Stomach (tissue), 4 donors: Measurements from ENCODE around the gene MYPOP.

Source experiments
- POLR2A ChIP-seq, 4 donors: fragments of 450-650 bp; IDR thresholded peaks; one replicate each; pipeline ENCODE4 v1.6.1; 2016; ENCODE audit warnings: antibody characterized with exemption in 4 of 4, control low read depth in 2 of 4, mild to moderate bottlenecking in 1 of 4, moderate library complexity in 1 of 4
- TF ChIP-seq, protein P1 (sequence below), 7 experiments: fragments of 450-650 bp in 4 of 7; fragments of 200-600 bp in 3 of 7; sonication (generic) in 3 of 7; IDR thresholded peaks; one replicate each; pipeline ENCODE4 v1.5.1; 2016 to 2019; ENCODE audit warnings: antibody characterized with exemption in 7 of 7, control low read depth in 2 of 7, mild to moderate bottlenecking in 1 of 7

DNA sequence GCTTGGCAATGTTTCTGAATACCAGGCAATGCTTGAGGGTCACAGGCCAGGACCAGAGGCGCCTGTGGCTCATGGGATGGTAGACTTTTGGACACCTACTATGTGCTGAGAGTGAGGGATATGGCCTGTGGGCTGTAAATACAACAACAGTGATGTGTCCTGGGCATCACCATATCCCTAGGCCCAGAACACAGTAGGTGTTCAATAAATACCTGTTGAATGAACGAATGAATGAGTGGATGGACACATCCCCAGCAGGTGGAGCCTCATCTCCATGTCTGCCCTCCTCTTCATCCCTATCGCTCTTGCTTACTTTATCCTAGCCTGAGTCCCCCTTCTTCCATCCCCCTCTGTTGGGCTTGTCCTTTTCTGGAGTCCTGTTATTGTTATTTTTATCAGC is 28.6 kb upstream of the MYPOP start:
- no peak for TF ChIP-seq POLR2A (IDR thresholded peaks at IDR 0.05)
- TF ChIP-seq, protein P1, sequence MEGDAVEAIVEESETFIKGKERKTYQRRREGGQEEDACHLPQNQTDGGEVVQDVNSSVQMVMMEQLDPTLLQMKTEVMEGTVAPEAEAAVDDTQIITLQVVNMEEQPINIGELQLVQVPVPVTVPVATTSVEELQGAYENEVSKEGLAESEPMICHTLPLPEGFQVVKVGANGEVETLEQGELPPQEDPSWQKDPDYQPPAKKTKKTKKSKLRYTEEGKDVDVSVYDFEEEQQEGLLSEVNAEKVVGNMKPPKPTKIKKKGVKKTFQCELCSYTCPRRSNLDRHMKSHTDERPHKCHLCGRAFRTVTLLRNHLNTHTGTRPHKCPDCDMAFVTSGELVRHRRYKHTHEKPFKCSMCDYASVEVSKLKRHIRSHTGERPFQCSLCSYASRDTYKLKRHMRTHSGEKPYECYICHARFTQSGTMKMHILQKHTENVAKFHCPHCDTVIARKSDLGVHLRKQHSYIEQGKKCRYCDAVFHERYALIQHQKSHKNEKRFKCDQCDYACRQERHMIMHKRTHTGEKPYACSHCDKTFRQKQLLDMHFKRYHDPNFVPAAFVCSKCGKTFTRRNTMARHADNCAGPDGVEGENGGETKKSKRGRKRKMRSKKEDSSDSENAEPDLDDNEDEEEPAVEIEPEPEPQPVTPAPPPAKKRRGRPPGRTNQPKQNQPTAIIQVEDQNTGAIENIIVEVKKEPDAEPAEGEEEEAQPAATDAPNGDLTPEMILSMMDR (IDR thresholded peaks at IDR 0.05): no peak
